Thoracic aorta (tissue), 2 donors: ENCODE results near the gene NBDY. TPM values are rescaled to one million over a fixed set of nuclear protein-coding genes. Genes with fewer than 3 reads are reported as not detected.
"Not testable (repeated sequence)": the region's sequence is repeated elsewhere in the genome, so short reads cannot be mapped to it uniquely, and the experiment has no call there.

Experiments used
- ATAC-seq: fragments of 150-250 bp; one replicate; pipeline ENCODE4 v1.8.0; 2017; ENCODE audit warnings: low read depth; ENCODE audit not compliant: insufficient number of reproducible peaks, low FRiP score
- DNase-seq: peaks from one replicate; pipeline ENCODE4 v3.0.0-alpha.2; 2020; ENCODE audit warnings: low spot score
- H3K27ac ChIP-seq, 2 donors: fragments of 200-600 bp; sonication (generic); 1 replicate in 1 of 2; 2 replicates in 1 of 2; pipeline ENCODE4 v1.5.1; 2016; ENCODE audit warnings: mild to moderate bottlenecking in 2 of 2, moderate library complexity in 2 of 2
- H3K27me3 ChIP-seq: fragments of 200-600 bp; sonication (generic); replicated peaks from 2 replicates; pipeline ENCODE4 v1.6.0; 2016; ENCODE audit warnings: mild to moderate bottlenecking; ENCODE audit not compliant: insufficient read depth
- H3K36me3 ChIP-seq: fragments of 200-600 bp; sonication (generic); one replicate; pipeline ENCODE4 v1.5.1; 2016
- H3K4me1 ChIP-seq, 2 donors: fragments of 200-600 bp; sonication (generic); 1 replicate in 1 of 2; 2 replicates in 1 of 2; pipeline versions ENCODE4 v1.5.1 to v1.6.0; 2016; ENCODE audit warnings: low read depth in 2 of 2, mild to moderate bottlenecking in 1 of 2; ENCODE audit not compliant: control insufficient read depth in 1 of 2
- H3K4me3 ChIP-seq: fragments of 200-600 bp; sonication (generic); 2 replicates; pipeline ENCODE4 v1.5.1; 2016; ENCODE audit warnings: mild to moderate bottlenecking
- H3K9me3 ChIP-seq: fragments of 200-600 bp; sonication (generic); 2 replicates; pipeline ENCODE4 v1.5.1; 2016
- total RNA-seq, 2 donors: library from RNA; depleted of rRNA; stranded (reverse); fragments of >200 nt; gene quantifications; one replicate each; pipeline versions ENCODE4 v1.1.0 to v1.2.3, GENCODE V29; 2016
- TF ChIP-seq, protein P1 (sequence below): fragments of 200-600 bp; sonication (generic); IDR thresholded peaks from one replicate; pipeline ENCODE4 v1.5.1; 2019; ENCODE audit warnings: antibody characterized with exemption

Gene NBDY
- total RNA-seq, 2 donors from 2014 or later = 8.3 to 12.0 TPM

DNA sequence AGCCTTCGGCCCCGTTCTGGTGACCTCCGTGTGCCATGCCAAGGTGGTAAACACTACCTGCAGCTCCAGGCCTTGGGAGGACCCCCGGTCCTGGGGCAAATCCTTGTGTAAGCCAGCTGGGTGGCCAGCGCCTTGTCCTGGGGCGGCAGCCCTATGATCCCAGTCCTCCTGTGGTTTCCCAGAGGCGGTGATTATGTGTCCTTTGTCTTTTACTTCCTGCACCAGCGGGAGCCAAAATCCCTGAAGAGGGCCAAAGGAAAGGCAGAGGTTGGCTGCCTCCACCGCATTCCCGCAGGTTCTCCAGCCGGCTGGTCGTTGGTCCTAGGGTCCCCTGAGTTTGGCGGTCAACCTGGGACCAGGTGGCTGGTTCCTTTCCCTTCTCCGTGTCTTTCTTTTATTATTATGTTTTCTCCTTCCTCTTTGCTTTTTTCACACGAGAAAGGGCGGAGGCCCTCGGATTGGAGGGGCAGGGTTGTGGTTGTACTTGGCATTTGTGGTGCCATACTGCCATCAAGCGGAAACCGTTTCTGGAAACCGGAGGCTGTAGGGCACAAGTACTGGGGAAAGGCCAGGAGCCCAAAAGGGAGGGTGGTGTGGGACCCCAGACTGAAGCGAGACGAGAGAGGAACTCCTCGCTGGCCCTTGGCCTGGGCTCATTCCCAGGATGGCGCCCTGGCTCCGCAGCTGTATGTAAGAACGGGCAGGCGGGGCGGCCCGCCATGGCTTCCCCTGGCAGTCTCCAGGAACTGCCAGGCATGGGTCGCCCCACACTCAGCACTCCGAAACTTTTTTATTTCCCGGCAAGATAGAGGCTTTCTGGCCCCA lies 49.3 kb downstream of the NBDY start:
- not testable (repeated sequence) for H3K9me3 ChIP-seq, H3K27ac ChIP-seq

GRCh38 chrX:56778924-56779468 lies 50.0 kb downstream of the NBDY start:
- not testable (repeated sequence) for ATAC-seq

More for the DNA sequence above, 49.3 kb downstream of the NBDY start:
- H3K27me3 ChIP-seq, H3K36me3 ChIP-seq, ATAC-seq, H3K4me1 ChIP-seq, H3K4me3 ChIP-seq, DNase-seq: not testable (repeated sequence)

DNA sequence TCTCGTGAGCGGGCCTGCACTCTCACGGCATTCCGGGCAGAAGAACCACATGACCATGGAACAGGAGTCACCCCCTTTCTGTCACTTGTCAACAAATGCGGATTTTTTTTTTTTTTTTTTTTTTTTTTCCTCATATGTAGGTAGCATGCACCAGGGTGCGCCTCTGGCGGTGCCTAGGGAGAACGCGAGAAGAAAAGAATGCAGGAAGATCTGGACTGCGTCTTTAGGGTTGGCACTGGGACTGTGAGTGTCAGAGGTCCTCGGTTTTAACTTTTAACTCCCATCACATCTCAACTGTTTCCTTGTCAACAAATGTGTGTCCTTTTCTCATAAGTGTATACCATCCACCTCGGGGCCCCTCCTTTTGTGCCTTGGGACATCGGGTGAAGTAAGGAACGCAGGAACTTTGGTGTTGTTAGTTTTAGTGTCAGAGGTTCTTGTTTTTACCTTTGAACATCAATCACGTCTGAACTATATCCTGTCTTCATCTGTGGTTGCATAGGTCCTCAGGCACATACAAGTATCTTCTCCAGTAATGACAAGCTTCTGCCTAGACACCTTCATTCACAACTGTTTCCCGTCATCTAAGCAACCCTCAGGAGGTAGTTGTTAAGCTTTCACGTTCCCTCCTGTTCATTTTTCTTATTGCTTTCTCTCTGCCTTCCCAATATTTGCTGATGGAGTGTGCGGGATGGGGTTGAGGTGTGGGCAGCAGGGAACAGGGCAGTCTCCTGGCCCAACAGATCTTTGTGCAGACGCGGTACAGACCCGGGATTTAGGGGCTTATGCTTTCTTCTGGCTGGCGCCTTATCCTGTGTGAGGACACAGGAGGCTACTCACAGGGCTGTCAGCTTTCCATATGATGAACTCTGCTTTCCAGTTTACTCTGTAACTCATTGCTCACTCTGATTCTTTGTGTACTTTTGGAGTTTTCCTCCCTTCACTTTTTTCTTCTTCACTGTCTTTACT lies 51.9 kb downstream of the NBDY start:
- not testable (repeated sequence) for DNase-seq, H3K4me1 ChIP-seq, H3K4me3 ChIP-seq, H3K36me3 ChIP-seq, H3K9me3 ChIP-seq, ATAC-seq, H3K27ac ChIP-seq, H3K27me3 ChIP-seq

More at GRCh38 chrX:56778924-56779468, 50.0 kb downstream of the NBDY start:
- H3K9me3 ChIP-seq, H3K27ac ChIP-seq, H3K27me3 ChIP-seq, DNase-seq, H3K4me1 ChIP-seq, H3K4me3 ChIP-seq, H3K36me3 ChIP-seq: not testable (repeated sequence)

- Histone ChIP-seq H3K27me3 (no peaks in the 10 kb centered on the region), H3K27ac (no peak overlapping the region), H3K9me3 (no peaks in the 10 kb centered on the region), H3K4me3 (no peak overlapping the region), H3K36me3 (no peaks in the 10 kb centered on the region), H3K4me1 (no peaks in the 10 kb centered on the region)
- ATAC-seq (no peak), DNase-seq (no peak)
- TF ChIP-seq, protein P1, sequence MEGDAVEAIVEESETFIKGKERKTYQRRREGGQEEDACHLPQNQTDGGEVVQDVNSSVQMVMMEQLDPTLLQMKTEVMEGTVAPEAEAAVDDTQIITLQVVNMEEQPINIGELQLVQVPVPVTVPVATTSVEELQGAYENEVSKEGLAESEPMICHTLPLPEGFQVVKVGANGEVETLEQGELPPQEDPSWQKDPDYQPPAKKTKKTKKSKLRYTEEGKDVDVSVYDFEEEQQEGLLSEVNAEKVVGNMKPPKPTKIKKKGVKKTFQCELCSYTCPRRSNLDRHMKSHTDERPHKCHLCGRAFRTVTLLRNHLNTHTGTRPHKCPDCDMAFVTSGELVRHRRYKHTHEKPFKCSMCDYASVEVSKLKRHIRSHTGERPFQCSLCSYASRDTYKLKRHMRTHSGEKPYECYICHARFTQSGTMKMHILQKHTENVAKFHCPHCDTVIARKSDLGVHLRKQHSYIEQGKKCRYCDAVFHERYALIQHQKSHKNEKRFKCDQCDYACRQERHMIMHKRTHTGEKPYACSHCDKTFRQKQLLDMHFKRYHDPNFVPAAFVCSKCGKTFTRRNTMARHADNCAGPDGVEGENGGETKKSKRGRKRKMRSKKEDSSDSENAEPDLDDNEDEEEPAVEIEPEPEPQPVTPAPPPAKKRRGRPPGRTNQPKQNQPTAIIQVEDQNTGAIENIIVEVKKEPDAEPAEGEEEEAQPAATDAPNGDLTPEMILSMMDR = no peak
Observed at GRCh38 chrX:56782352-56782751, 53.3 kb downstream of the NBDY start.

DNA sequence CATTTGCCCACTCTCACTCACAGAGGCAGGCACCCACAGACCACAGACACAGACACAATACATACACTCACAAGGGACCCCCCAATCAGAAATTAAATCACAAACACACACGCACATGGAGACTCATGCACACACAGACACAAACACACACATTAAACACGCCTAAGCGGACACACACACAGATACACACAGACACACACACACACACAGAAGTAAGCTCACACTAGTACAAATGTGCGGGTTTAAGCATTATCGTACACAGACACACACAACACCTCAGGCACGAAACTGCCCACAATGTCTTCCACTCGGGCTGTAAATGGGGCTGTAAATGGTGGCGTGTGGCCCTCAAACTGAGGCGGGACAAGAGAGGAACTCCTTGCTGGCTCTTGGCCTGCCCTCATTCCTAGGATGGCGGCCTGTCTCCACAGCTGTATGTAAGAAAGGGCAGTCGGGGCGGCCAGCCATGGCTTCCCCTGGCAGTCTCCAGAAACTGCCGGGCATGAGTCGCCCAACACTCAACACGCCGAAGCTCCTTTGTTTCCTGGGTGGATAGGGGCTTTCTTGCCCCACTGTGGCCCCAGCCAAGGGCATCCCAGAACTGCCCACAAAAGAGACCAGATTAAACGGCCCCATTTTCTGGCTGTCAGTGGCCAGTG lies 53.9 kb downstream of the NBDY start:
- Histone ChIP-seq H3K27ac (no peak overlapping the region), H3K36me3 (no peaks in the 10 kb centered on the region), H3K9me3 (no peaks in the 10 kb centered on the region), H3K4me3 (no peak overlapping the region), H3K27me3 (no peaks in the 10 kb centered on the region), H3K4me1 (no peaks in the 10 kb centered on the region)
- no peak for ATAC-seq
- no peak for DNase-seq
- TF ChIP-seq, protein P1 = no peak

- TF ChIP-seq, protein P1 = no peak
- Histone ChIP-seq H3K36me3 (no peaks in the 10 kb centered on the region), H3K4me3 (no peak overlapping the region), H3K4me1 (no peaks in the 10 kb centered on the region), H3K27ac (no peak overlapping the region), H3K27me3 (no peaks in the 10 kb centered on the region), H3K9me3 (no peaks in the 10 kb centered on the region)
- no peak for ATAC-seq
- DNase-seq = no peak
Observed at GRCh38 chrX:56783450-56783831, 54.4 kb downstream of the NBDY start.
